Uterus (tissue), 2 donors: ENCODE results near the gene PPL.

Experiments used
- POLR2A ChIP-seq, 2 donors: fragments of 450-650 bp; IDR thresholded peaks; one replicate each; pipeline ENCODE4 v1.6.1; 2016; ENCODE audit warnings: antibody characterized with exemption in 2 of 2, mild to moderate bottlenecking in 1 of 2, moderate library complexity in 1 of 2
- TF ChIP-seq, protein P1 (sequence below), 4 experiments: fragments of 200-600 bp in 2 of 4; fragments of 450-650 bp in 2 of 4; sonication (generic) in 2 of 4; IDR thresholded peaks; one replicate each; pipeline ENCODE4 v1.5.1; 2016 to 2019; ENCODE audit warnings: antibody characterized with exemption in 4 of 4, mild to moderate bottlenecking in 2 of 4, moderate library complexity in 1 of 4

DNA sequence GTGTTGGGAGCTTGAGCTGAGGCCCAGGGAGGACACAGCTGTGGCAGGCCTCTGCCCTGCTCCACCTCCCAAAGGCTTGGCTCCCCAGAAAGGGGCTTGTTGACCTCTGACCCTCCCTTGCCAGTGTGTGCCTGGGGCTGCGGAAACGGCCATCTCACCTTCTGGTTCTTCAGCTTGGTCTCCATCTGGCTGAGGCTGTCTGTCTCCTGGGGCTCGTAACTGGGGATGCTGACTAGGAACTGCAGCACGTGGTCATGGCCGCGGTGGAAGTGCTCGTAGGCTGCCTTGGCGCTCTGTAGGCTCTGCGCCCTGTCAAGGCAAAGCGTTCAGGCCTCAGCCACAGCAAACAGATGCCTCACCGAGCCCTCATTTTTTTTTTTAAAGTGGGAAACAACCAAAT lies 46.9 kb downstream of the PPL start:
- TF ChIP-seq, protein P1, sequence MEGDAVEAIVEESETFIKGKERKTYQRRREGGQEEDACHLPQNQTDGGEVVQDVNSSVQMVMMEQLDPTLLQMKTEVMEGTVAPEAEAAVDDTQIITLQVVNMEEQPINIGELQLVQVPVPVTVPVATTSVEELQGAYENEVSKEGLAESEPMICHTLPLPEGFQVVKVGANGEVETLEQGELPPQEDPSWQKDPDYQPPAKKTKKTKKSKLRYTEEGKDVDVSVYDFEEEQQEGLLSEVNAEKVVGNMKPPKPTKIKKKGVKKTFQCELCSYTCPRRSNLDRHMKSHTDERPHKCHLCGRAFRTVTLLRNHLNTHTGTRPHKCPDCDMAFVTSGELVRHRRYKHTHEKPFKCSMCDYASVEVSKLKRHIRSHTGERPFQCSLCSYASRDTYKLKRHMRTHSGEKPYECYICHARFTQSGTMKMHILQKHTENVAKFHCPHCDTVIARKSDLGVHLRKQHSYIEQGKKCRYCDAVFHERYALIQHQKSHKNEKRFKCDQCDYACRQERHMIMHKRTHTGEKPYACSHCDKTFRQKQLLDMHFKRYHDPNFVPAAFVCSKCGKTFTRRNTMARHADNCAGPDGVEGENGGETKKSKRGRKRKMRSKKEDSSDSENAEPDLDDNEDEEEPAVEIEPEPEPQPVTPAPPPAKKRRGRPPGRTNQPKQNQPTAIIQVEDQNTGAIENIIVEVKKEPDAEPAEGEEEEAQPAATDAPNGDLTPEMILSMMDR (IDR thresholded peaks at IDR 0.05), result no peak
- TF ChIP-seq POLR2A (IDR thresholded peaks at IDR 0.05), result no peak
